ENCODE results near the gene GBX1.
A peak's percentile ranks its signal among the peaks of the same experiment; 100 is the strongest.

Gene GBX1

GRCh38 chr7:151193203-151193978 is 25.9 kb upstream of the GBX1 start:
- DNase-seq, result no peak

- no peak for DNase-seq
Observed at GRCh38 chr7:151192002-151192539, 24.6 kb upstream of the GBX1 start.

GRCh38 chr7:151191544-151191943 is 24.1 kb upstream of the GBX1 start:
- no peak for DNase-seq

GRCh38 chr7:151189038-151189437 is 21.5 kb upstream of the GBX1 start:
- DNase-seq, result no peak

GRCh38 chr7:151188252-151188542 is 20.7 kb upstream of the GBX1 start:
- DNase-seq, result no peak

GRCh38 chr7:151187409-151188251 is 20.1 kb upstream of the GBX1 start:
- no peak for DNase-seq

GRCh38 chr7:151186640-151187408 is 19.3 kb upstream of the GBX1 start, which contains the start of gene ASB10:
Gene ASB10 (minus strand): TSS chr7:151187250. CDS start chr7:151187130, 120 bp downstream.
- DNase-seq, result no peak

GRCh38 chr7:151185762-151186639 is 18.5 kb upstream of the GBX1 start:
- DNase-seq, result no peak

GRCh38 chr7:151181011-151181431 is 13.5 kb upstream of the GBX1 start:
- DNase-seq, result no peak

GRCh38 chr7:151179946-151180345 is 12.5 kb upstream of the GBX1 start:
- DNase-seq, result no peak

- DNase-seq, result no peak
Observed at GRCh38 chr7:151179287-151179860, 11.9 kb upstream of the GBX1 start.

GRCh38 chr7:151178831-151179230 is 11.3 kb upstream of the GBX1 start:
- no peak for DNase-seq

- DNase-seq, result no peak
Observed at GRCh38 chr7:151178236-151178635, 10.7 kb upstream of the GBX1 start.

- DNase-seq, result no peak
Observed at GRCh38 chr7:151177310-151177709, 9.8 kb upstream of the GBX1 start.

GRCh38 chr7:151176401-151176800 is 8.9 kb upstream of the GBX1 start:
- no peak for DNase-seq

- DNase-seq, result no peak
Observed at GRCh38 chr7:151175793-151176311, 8.4 kb upstream of the GBX1 start.

GRCh38 chr7:151175047-151175792 is 7.7 kb upstream of the GBX1 start:
- DNase-seq, result no peak

GRCh38 chr7:151174246-151175046 is 7.0 kb upstream of the GBX1 start:
- peak; percentile 35 to 38 for DNase-seq

GRCh38 chr7:151173386-151174245 is 6.1 kb upstream of the GBX1 start:
- no peak for DNase-seq
